Stimulated activated CD8-positive, alpha-beta memory T cell treated with anti-CD3 and anti-CD28 coated beads, Interleukin-12 subunit alpha, Interleukin-12 subunit beta, amount 100 ng/mL, for 1 hour (primary cell): ENCODE data around the gene MYL12B.
A peak's percentile ranks its signal among the peaks of the same experiment; 100 is the strongest.
"Not testable (repeated sequence)": the region's sequence is repeated elsewhere in the genome, so short reads cannot be mapped to it uniquely, and the experiment has no call there.

Experiments used
- DNase-seq: peaks from one replicate; pipeline ENCODE4 v3.0.0-alpha.2; 2020; ENCODE audit warnings: low read depth

MYL12B gene

DNA sequence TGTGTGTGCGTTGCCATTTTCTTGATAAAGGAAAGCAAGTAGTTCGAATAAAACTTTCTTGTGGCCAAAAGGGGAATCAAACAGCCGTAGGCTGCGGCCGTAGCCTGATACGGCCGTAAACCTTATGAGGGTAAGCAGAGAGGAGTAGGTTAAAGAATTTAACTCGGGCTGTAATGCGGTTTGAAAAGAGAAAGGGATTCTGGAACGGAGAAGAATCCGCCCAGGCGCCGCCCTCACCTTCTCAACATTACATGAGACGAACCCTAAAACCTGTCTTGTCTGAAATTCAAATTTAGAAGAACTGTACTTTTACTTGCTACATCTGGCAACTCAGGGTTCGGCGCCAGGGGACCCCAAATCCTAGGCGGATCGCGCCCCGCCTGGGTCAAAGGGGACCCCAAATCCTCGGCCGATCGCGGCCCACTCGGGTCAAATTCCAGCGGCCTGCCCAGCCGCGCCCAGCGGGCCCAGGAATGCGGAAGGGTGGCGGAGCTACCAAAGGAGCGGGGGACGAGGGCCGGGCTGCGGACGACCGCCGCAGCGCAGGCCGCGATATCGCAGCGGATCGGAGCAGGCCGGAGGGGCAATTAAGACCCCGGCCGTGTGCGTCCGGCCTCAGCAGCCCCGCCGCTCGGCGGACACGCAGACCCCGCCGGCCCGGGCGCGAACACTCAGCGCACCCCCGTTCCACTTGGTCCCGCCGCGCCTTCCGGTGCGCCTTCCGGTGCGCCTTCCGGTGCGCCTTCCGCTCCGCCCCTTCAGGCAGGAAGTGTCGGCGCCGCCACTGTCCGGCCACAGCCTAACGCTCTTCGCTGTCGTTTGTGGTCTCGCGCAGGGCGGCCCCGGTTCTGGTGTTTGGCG is at the start of gene MYL12B:
Gene MYL12B (plus strand): TSS at position 761 of the 861 bp plus-strand sequence. CDS start 10,766 bp downstream, outside the sequence.
- DNase-seq = peak; percentile 58

DNA sequence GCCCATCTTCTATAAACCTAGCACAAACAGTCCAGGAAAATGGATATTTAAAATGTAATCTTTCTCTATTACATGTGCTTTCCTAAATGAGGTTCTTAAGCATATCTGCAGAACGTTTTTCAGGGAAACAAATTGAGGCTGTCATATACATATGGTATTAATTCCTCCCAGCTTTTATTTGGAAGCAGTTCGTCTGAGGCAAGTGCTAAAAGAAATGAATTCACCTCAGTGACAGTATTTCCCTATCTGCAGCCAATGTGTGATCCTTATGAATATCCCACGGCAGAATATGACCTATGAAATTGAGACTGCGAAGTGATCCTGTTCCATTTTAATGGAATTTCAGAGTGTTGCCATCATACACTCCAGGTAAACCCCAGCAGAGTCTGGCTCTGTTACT is 49.3 kb upstream of the MYL12B start:
- DNase-seq = no peak

DNA sequence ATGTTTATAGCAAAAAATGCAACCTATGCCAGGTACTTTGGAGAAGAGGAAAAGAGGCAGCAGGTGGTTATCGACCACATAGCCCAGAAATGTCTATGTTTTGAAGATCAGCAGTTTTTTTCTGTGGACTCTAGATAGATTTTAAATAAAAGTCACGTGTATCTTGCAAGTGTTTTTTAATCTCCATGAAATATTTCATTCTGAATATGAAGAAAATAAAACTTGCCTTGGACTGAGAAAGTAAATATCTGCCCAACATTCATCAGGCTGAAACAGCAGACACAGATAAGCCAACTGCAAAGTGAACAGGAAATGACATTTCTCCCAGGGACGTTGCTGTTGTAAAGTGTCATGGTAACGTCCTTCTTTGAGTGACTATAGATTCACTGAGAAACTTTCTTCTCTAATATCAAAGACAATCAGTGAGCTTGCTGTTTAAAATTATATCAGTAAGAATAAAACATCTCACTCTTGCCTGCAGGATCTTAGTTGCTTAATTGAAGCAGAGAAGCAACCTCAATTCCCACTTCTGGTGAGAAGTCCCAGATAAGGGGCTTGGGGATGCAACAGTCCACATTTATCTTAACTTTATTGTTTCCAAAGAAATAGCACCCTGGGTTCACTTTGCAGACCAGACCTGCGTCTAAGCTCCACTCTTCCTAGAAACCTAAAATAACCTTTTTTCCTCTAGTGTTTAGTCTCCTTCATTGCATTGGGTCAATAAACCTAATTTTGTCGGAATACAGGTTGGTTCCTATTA is 48.5 kb upstream of the MYL12B start:
- no peak for DNase-seq

DNA sequence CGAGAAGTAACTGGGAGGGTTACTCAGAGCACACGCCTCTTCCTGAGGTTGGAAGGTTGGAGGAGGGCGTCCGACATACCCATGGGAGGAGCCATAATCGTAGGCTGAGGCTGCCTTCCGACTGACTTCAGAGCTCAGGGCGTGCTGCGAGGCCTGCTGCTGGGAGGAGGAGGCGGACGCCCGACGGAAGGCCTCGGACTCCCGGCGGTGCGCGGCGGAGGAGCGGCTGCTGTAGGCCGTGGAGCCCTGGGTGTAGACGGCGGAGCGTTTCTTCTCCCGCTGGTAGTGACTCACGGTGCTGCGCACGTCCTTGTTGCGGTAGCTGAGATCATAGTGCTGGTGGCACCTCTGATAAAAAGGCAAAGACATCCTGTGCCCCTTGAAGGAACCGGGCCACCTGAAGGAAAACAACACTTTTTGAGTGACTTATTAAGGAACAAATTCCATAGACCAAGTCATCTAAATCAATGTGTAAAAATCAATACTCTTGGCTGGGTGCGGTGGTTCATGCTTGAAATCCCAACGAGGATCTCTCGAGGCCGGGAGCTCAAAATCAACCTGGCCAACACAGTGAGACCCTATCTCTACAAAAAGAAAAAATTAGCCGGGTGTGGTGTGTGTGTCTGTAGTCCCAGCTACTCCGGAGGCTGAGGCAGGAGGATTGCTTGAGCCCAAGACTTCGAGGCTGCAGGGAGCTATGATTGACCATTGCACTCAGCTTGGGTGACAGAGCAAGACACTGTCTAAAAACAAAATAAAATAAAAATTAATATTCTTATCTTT is 46.9 kb upstream of the MYL12B start:
- no peak for DNase-seq

DNA sequence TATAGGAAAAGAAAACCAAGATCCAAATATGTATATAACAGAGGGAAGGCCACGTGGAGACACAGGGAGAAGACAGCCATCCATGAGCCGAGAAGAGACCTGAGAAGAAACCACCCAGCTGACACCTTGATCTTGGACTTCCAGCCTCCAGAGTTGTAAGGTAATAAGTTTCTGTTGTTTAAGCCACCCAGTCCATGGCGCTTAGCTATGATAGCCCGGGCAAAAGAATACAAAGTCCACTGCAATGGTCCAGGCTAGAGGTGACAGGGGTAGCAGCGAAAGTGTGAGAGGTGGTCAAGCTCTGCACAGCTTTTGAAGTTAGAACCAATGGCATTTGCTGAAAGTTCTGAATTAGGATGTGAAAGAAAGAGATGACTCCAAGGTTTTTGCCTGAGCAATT is 44.9 kb upstream of the MYL12B start:
- no peak for DNase-seq

GRCh38 chr18:3217948-3218647 is 43.8 kb upstream of the MYL12B start:
- DNase-seq = no peak

DNA sequence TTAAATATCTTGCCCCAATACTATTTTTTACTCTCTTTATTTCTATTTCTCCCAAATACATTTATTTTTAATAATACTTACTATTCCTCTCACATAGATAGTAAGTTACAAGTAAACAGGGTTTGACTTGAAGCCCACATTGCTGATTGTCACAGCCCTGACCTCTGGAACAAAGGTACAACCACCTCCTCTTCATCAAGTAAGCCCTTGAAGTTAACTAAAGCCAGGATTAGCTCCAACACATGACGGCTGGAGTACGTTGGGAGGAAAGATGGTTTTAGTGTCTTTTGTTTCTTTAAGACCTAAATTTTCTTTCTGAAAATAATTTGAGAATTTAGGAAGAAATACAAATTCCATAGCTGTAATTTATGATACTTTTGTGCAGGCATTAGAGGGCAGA is 43.1 kb upstream of the MYL12B start:
- DNase-seq = no peak

GRCh38 chr18:3219241-3219630 is 42.7 kb upstream of the MYL12B start:
- DNase-seq = no peak

GRCh38 chr18:3219631-3220335 is 42.1 kb upstream of the MYL12B start, which contains the start of gene MYOM1:
Gene MYOM1, minus strand, starts transcription at chr18:3219968. Its CDS starts 4,745 bp downstream, at chr18:3215223.
- no peak for DNase-seq

DNA sequence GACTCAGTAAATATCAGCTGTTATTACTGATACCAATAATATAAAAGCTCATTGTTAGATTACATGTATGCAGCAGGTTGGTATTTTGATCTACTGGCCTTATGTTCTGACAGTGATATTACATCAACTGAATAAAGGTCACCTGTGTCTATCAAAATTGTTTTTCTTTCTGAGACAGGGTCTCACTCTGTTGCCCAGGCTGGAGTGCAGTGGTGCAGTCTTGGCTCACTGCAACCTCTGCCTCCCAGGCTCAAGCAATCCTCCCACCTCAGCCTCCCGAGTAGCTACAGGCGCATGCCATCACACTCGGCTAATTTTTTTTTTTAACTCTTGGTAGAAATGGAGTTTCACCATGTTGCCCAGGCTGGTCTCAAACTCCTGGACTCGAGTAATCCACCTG is 41.1 kb upstream of the MYL12B start:
- DNase-seq = not testable (repeated sequence)

GRCh38 chr18:3221496-3221895 is 40.4 kb upstream of the MYL12B start:
- no peak for DNase-seq

DNA sequence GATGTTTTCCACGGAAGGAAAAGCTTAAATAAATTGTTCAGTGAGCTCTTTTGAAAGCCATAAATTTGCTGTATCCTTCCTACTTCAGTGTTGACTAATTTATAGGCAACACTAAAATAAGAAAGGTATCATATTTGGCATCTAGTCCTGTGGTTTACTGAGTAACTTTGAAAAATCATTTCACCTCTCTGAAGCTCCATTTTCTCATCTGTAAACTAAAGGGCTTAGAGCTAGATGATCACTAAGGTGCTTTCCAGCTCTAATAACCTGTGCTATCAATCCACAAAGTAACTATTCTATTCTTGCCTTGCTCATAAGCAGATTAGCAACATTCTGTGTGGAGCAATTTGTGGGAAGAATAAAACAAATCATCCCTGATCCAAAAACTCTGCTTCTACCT is 38.6 kb upstream of the MYL12B start:
- DNase-seq = no peak

- DNase-seq = no peak
These were observed 37.7 kb upstream of the MYL12B start for GRCh38 chr18:3224223-3224622.

DNA sequence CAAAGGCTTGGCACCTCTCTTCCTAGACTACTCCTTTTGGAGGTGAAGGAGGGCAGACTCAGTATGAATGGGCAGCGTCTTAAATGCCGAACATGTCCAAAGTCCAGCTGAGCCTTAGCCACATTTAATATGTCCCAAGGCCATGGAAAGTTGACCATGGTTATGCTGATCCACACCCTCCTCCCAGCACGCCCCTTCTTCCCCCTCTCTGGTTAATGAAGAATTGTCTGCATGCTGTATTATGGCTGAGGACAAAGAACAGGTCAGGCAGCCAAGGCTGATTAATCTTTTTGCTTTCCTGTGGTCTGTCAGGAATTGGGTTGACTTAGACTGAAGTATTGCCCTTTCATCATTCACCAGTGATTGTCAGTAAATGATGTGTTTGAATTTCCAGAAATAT is 36.3 kb upstream of the MYL12B start:
- DNase-seq = no peak

DNA sequence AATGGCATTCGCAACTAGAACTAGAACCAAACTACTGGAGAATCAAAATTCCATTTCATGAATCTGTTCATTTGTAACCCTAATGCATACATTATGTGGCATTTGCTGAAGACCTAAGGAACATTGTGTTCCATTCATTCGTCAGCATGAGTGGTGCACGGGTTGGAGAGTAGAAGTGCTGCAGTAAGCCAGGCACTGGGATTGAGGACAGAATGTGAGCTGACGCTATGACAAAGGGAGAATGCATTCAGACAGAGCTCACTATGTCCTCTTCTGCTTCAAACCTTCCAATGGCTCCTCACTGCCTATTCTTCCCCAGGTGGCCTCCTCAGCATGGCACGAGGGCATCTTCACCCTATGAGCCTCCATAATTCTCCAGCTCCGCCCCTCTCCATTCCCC is 35.9 kb upstream of the MYL12B start:
- DNase-seq = no peak

GRCh38 chr18:3230401-3231334 is 31.3 kb upstream of the MYL12B start:
- DNase-seq = no peak

- DNase-seq = no peak
These were observed 28.9 kb upstream of the MYL12B start for GRCh38 chr18:3233004-3233403.

- DNase-seq = no peak
These were observed 28.3 kb upstream of the MYL12B start for GRCh38 chr18:3233433-3234168.

DNA sequence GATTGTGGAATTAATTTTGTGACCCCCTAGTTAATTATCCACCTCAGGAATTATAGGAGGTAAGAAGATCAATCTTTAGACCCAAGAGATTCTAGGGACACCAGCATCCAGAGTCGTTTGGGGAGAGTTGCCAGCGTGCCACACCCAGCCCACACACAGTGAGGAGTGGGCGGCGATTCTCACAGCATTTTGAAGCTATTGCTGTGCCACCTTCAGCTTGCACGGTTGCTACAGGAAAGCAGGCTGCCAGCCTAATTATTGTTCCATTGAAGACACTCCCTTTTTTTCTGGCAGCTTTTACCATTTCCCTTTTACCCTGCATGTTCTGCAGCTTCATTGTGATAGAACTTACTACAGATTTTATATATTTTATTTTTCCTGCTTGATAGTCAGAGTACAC is 27.5 kb upstream of the MYL12B start:
- DNase-seq = no peak
